Thymus (tissue), 11 donors: ENCODE results near the gene TATDN2. TPM values are rescaled to one million over a fixed set of nuclear protein-coding genes. Genes with fewer than 3 reads are reported as not detected.

ENCODE experiments used
- DNase-seq, 9 donors: peaks; one replicate each; pipeline ENCODE4 v3.0.0-alpha.2; 2013; ENCODE audit warnings: low spot score in 9 of 9, low read depth in 6 of 9, missing footprints in 1 of 9
- H3K27ac ChIP-seq, 2 donors: one replicate each; pipeline ENCODE4 v1.5.1; 2013; ENCODE audit warnings: control low read depth in 1 of 2, low read depth in 1 of 2, low read length in 1 of 2, mild to moderate bottlenecking in 1 of 2, moderate library complexity in 1 of 2
- H3K27me3 ChIP-seq, 2 donors: one replicate each; pipeline ENCODE4 v1.5.1; 2013; ENCODE audit warnings: low read length in 1 of 2; ENCODE audit not compliant: control insufficient read depth in 2 of 2, insufficient read depth in 1 of 2
- H3K36me3 ChIP-seq, 2 donors: one replicate each; pipeline ENCODE4 v1.5.1; 2013; ENCODE audit warnings: low read length in 1 of 2, mild to moderate bottlenecking in 1 of 2, moderate library complexity in 1 of 2; ENCODE audit not compliant: control insufficient read depth in 2 of 2, insufficient read depth in 2 of 2
- H3K4me1 ChIP-seq, 2 donors: one replicate each; pipeline ENCODE4 v1.5.1; 2013; ENCODE audit warnings: low read length in 2 of 2; ENCODE audit not compliant: control insufficient read depth in 2 of 2, insufficient read depth in 2 of 2
- H3K4me3 ChIP-seq, 2 donors: one replicate each; pipeline ENCODE4 v1.5.1; 2013; ENCODE audit warnings: low read length in 2 of 2, control low read depth in 1 of 2, mild to moderate bottlenecking in 1 of 2
- H3K9me3 ChIP-seq, 2 donors: one replicate each; pipeline ENCODE4 v1.5.1; 2013; ENCODE audit warnings: low read length in 1 of 2, mild to moderate bottlenecking in 1 of 2; ENCODE audit not compliant: control insufficient read depth in 2 of 2, insufficient read depth in 1 of 2
- WGBS: extraction: QIAGEN DNeasy Blood & Tissue Kit; methylation state at CpG from one replicate; pipeline ENCODE4 v1.1.7; 2013; 5-methylcytosine and 5-hydroxymethylcytosine counted together
- polyA plus RNA-seq: library from polyadenylated mRNA; stranded (reverse); fragments of 200-250 nt; gene quantifications from one replicate; pipeline ENCODE4 v1.2.3, GENCODE V29; 2013
- total RNA-seq: library from RNA; stranded (reverse); fragments of 120-200 nt; gene quantifications from one replicate; pipeline ENCODE4 v1.2.4, GENCODE V29; 2013
- donor health status: healthy.

TATDN2 gene
- total and polyA plus RNA-seq, 2 donors = 19.2 to 24.4 TPM

- peaks cover 0 to 3% of the 10 kb centered on the region in 2 donors for H3K4me1 ChIP-seq
- H3K36me3 ChIP-seq = peaks cover 69 to 83% of the 10 kb centered on the region in 2 donors
- no peak for DNase-seq
- 97% methylated on average over 9 of the region's 9 CpGs for whole genome bisulfite sequencing
- no peak overlapping the region for H3K27ac ChIP-seq
- H3K27me3 ChIP-seq = no peaks in the 10 kb centered on the region
- no peak overlapping the region for H3K4me3 ChIP-seq
- no peaks in the 10 kb centered on the region for H3K9me3 ChIP-seq
Observed at GRCh38 chr3:10303105-10303504, 54.8 kb downstream of the TATDN2 start.

- Histone ChIP-seq H3K9me3 (no peaks in the 10 kb centered on the region), H3K27ac (no peak overlapping the region), H3K4me3 (no peak overlapping the region), H3K36me3 (peaks cover 68 to 85% of the 10 kb centered on the region in 2 donors), H3K4me1 (peaks cover 0 to 3% of the 10 kb centered on the region in 2 donors), H3K27me3 (no peaks in the 10 kb centered on the region)
- DNase-seq = no peak
- 97% methylated on average over 8 of the region's 8 CpGs for WGBS
Observed at GRCh38 chr3:10303785-10304184, 55.5 kb downstream of the TATDN2 start.

- Histone ChIP-seq H3K4me3 (no peak overlapping the region), H3K4me1 (no peaks in the 10 kb centered on the region), H3K27me3 (no peaks in the 10 kb centered on the region), H3K9me3 (no peaks in the 10 kb centered on the region), H3K27ac (no peak overlapping the region), H3K36me3 (peaks cover 59 to 83% of the 10 kb centered on the region in 2 donors)
- 98% methylated on average over 8 of the region's 8 CpGs for WGBS
- DNase-seq = no peak
Observed at GRCh38 chr3:10304905-10305304, 56.6 kb downstream of the TATDN2 start.

GRCh38 chr3:10305331-10305902, 57.2 kb downstream of the TATDN2 start:
- WGBS = 97% methylated on average over 4 of the region's 4 CpGs
- no peaks in the 10 kb centered on the region for H3K9me3 ChIP-seq
- no peak overlapping the region for H3K4me3 ChIP-seq
- H3K4me1 ChIP-seq = no peaks in the 10 kb centered on the region
- no peaks in the 10 kb centered on the region for H3K27me3 ChIP-seq
- H3K36me3 ChIP-seq = peaks cover 55 to 82% of the 10 kb centered on the region in 2 donors
- no peak for DNase-seq
- H3K27ac ChIP-seq = no peak overlapping the region

GRCh38 chr3:10306156-10306555, 57.9 kb downstream of the TATDN2 start:
- 97% methylated on average over 3 of the region's 3 CpGs for WGBS
- H3K4me1 ChIP-seq = no peaks in the 10 kb centered on the region
- peaks cover 51 to 82% of the 10 kb centered on the region in 2 donors for H3K36me3 ChIP-seq
- H3K9me3 ChIP-seq = no peaks in the 10 kb centered on the region
- H3K27me3 ChIP-seq = no peaks in the 10 kb centered on the region
- no peak for DNase-seq
- no peak overlapping the region for H3K4me3 ChIP-seq
- no peak overlapping the region for H3K27ac ChIP-seq

- no peaks in the 10 kb centered on the region for H3K9me3 ChIP-seq
- no peaks in the 10 kb centered on the region for H3K4me1 ChIP-seq
- H3K27me3 ChIP-seq = no peaks in the 10 kb centered on the region
- H3K36me3 ChIP-seq = peaks cover 53 to 84% of the 10 kb centered on the region in 2 donors
- no peak overlapping the region for H3K4me3 ChIP-seq
- WGBS = 97% methylated on average over 7 of the region's 7 CpGs
- H3K27ac ChIP-seq = no peak overlapping the region
- no peak for DNase-seq
Observed at GRCh38 chr3:10308678-10309077, 60.4 kb downstream of the TATDN2 start.

- no peak for DNase-seq
- no peaks in the 10 kb centered on the region for H3K9me3 ChIP-seq
- no peak overlapping the region for H3K27ac ChIP-seq
- no peak overlapping the region for H3K4me3 ChIP-seq
- 81% methylated on average over 4 of the region's 4 CpGs for WGBS
- H3K36me3 ChIP-seq = peaks cover 51 to 82% of the 10 kb centered on the region in 2 donors
- H3K27me3 ChIP-seq = no peaks in the 10 kb centered on the region
- no peaks in the 10 kb centered on the region for H3K4me1 ChIP-seq
Observed at GRCh38 chr3:10309736-10310135, 61.5 kb downstream of the TATDN2 start.

GRCh38 chr3:10310578-10310977, 62.3 kb downstream of the TATDN2 start:
- WGBS = 98% methylated on average over 2 of the region's 2 CpGs
- peaks cover 51 to 82% of the 10 kb centered on the region in 2 donors for H3K36me3 ChIP-seq

GRCh38 chr3:10311710-10312109, 63.5 kb downstream of the TATDN2 start:
- Histone ChIP-seq H3K36me3 (peaks cover 57 to 84% of the 10 kb centered on the region in 2 donors), H3K9me3 (no peaks in the 10 kb centered on the region), H3K4me3 (no peak overlapping the region), H3K27ac (no peak overlapping the region), H3K4me1 (no peaks in the 10 kb centered on the region), H3K27me3 (no peaks in the 10 kb centered on the region)
- 97% methylated on average over 13 of the region's 13 CpGs for WGBS
- DNase-seq = no peak

More at GRCh38 chr3:10310578-10310977, 62.3 kb downstream of the TATDN2 start:
- no peak overlapping the region for H3K27ac ChIP-seq
- no peak for DNase-seq
- no peak overlapping the region for H3K4me3 ChIP-seq
- no peaks in the 10 kb centered on the region for H3K4me1 ChIP-seq
- H3K9me3 ChIP-seq = no peaks in the 10 kb centered on the region
- H3K27me3 ChIP-seq = no peaks in the 10 kb centered on the region
